Activated B cell treated with CpG ODN at 0.5 μM for 24 hours (primary cell): ENCODE measurements around the gene HDAC1. TPM values are rescaled to one million over a fixed set of nuclear protein-coding genes. Genes with fewer than 3 reads are reported as not detected.
"Not testable (repeated sequence)": the region's sequence is repeated elsewhere in the genome, so short reads cannot be mapped to it uniquely, and the experiment has no call there.

Source experiments
- ATAC-seq: fragments of 200-7000 bp; cut with Tn5 transposase; one replicate; pipeline ENCODE4 v1.10.0; 2021; ENCODE audit warnings: low read depth, mild to moderate bottlenecking, moderate library complexity
- CTCF ChIA-PET: fragments of 350-600 bp; sonication (Branson Sonifier 250); formaldehyde crosslinking; loops from one replicate; lab custom pipeline; 2021; ENCODE audit warnings: antibody characterized with exemption; lab: Charles Lee
- POLR2A ChIA-PET: fragments of 350-600 bp; sonication (Branson Sonifier 250); formaldehyde crosslinking; loops from one replicate; lab custom pipeline; 2021; ENCODE audit warnings: antibody characterized with exemption; lab: Charles Lee
- DNase-seq: peaks from one replicate; pipeline ENCODE4 v3.0.0; 2022
- H3K27ac Mint-ChIP-seq: one replicate; pipeline ENCODE4 v1.8.0; 2020; ENCODE audit warnings: mixed read lengths
- H3K27me3 Mint-ChIP-seq: one replicate; pipeline ENCODE4 v1.8.0; 2021; ENCODE audit warnings: mixed read lengths
- H3K36me3 Mint-ChIP-seq: one replicate; pipeline ENCODE4 v1.8.0; 2021; ENCODE audit warnings: low read depth, mixed read lengths
- H3K4me1 Mint-ChIP-seq: one replicate; pipeline ENCODE4 v1.8.0; 2021; ENCODE audit warnings: mixed read lengths
- H3K4me3 Mint-ChIP-seq: one replicate; pipeline ENCODE4 v1.8.0; 2020; ENCODE audit warnings: mild to moderate bottlenecking, mixed read lengths
- H3K9me3 Mint-ChIP-seq: one replicate; pipeline ENCODE4 v1.8.0; 2020; ENCODE audit warnings: mixed read lengths
- intact Hi-C: fragments of 100-400 bp; cut with micrococcal nuclease; formaldehyde crosslinking; loops from one replicate; pipeline ENCODE4 v1.15.1; 2024
- total RNA-seq: library from RNA; stranded (reverse); gene quantifications from 2 replicates; pipeline ENCODE4 v1.2.3, GENCODE V29; 2022
- TF ChIP-seq, protein P1 (sequence below): fragments of 200-600 bp; IDR thresholded peaks from one replicate; pipeline ENCODE4 v1.8.0; 2022; ENCODE audit warnings: antibody characterized with exemption, mild to moderate bottlenecking

Gene HDAC1
- total RNA-seq, 1 donor from 2014 or later: 212 TPM

GRCh38 chr1:32273391-32274208, 18.3 kb upstream of the HDAC1 start:
- peaks cover 33% of the 10 kb centered on the region for H3K4me1 Mint-ChIP-seq
- intact Hi-C loops: no loop called here
- ChIA-PET POLR2A (interaction anchor here (2.5 kb wide), 1 partner anchor 24 kb away, joined by 12 read pairs; the partner anchor contains the start of gene LCK), CTCF (interaction anchor here (1.0 kb wide), 1 partner anchor 25 kb away, joined by 6 read pairs; no protein-coding TSS in a partner anchor)
- peak overlapping the region; percentile 61 for H3K4me3 Mint-ChIP-seq
- peak; percentile 72 for ATAC-seq
- peaks cover 1% of the 10 kb centered on the region for H3K36me3 Mint-ChIP-seq
- no peaks in the 10 kb centered on the region for H3K27me3 Mint-ChIP-seq
- TF ChIP-seq, protein P1, sequence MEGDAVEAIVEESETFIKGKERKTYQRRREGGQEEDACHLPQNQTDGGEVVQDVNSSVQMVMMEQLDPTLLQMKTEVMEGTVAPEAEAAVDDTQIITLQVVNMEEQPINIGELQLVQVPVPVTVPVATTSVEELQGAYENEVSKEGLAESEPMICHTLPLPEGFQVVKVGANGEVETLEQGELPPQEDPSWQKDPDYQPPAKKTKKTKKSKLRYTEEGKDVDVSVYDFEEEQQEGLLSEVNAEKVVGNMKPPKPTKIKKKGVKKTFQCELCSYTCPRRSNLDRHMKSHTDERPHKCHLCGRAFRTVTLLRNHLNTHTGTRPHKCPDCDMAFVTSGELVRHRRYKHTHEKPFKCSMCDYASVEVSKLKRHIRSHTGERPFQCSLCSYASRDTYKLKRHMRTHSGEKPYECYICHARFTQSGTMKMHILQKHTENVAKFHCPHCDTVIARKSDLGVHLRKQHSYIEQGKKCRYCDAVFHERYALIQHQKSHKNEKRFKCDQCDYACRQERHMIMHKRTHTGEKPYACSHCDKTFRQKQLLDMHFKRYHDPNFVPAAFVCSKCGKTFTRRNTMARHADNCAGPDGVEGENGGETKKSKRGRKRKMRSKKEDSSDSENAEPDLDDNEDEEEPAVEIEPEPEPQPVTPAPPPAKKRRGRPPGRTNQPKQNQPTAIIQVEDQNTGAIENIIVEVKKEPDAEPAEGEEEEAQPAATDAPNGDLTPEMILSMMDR: no peak
- H3K9me3 Mint-ChIP-seq: no peaks in the 10 kb centered on the region
- peak overlapping the region; percentile 83 for H3K27ac Mint-ChIP-seq
- no peak for DNase-seq

DNA sequence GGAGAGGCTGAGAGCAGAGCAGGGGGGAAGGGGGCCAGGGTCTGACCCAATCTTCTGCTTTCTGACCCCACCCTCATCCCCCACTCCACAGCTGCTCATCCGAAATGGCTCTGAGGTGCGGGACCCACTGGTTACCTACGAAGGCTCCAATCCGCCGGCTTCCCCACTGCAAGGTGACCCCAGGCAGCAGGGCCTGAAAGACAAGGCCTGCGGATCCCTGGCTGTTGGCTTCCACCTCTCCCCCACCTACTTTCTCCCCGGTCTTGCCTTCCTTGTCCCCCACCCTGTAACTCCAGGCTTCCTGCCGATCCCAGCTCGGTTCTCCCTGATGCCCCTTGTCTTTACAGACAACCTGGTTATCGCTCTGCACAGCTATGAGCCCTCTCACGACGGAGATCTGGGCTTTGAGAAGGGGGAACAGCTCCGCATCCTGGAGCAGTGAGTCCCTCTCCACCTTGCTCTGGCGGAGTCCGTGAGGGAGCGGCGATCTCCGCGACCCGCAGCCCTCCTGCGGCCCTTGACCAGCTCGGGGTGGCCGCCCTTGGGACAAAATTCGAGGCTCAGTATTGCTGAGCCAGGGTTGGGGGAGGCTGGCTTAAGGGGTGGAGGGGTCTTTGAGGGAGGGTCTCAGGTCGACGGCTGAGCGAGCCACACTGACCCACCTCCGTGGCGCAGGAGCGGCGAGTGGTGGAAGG, 17.1 kb upstream of the HDAC1 start:
- Mint-ChIP-seq H3K27me3 (no peaks in the 10 kb centered on the region), H3K9me3 (no peaks in the 10 kb centered on the region), H3K27ac (no peak overlapping the region), H3K4me1 (peaks cover 33% of the 10 kb centered on the region), H3K36me3 (peaks cover 13% of the 10 kb centered on the region), H3K4me3 (no peak overlapping the region)
- intact Hi-C loops: no loop called here
- TF ChIP-seq, protein P1: no peak
- ATAC-seq: no peak
- no peak for DNase-seq
- POLR2A ChIA-PET: interaction anchor here (0.5 to 2.5 kb wide), 2 partner anchors 25 to 46 kb away, joined by 5 to 12 read pairs; partner anchors contain the start of gene LCK
- CTCF ChIA-PET: interaction anchor here (1.1 kb wide), 1 partner anchor 41 kb away, joined by 3 read pairs; no protein-coding TSS in a partner anchor

GRCh38 chr1:32275424-32275823, 16.5 kb upstream of the HDAC1 start:
- H3K27me3 Mint-ChIP-seq: no peaks in the 10 kb centered on the region
- DNase-seq (no peak), ATAC-seq (no peak)
- ChIA-PET POLR2A (interaction anchor here (2.5 kb wide), 1 partner anchor 25 kb away, joined by 12 read pairs; the partner anchor contains the start of gene LCK), CTCF (interaction anchor here (1.1 kb wide), 1 partner anchor 41 kb away, joined by 3 read pairs; no protein-coding TSS in a partner anchor)
- intact Hi-C loops: no loop called here
- H3K9me3 Mint-ChIP-seq: no peaks in the 10 kb centered on the region
- H3K4me1 Mint-ChIP-seq: peaks cover 33% of the 10 kb centered on the region
- TF ChIP-seq, protein P1: no peak
- H3K27ac Mint-ChIP-seq: no peak overlapping the region
- peaks cover 18% of the 10 kb centered on the region for H3K36me3 Mint-ChIP-seq
- H3K4me3 Mint-ChIP-seq: no peak overlapping the region

DNA sequence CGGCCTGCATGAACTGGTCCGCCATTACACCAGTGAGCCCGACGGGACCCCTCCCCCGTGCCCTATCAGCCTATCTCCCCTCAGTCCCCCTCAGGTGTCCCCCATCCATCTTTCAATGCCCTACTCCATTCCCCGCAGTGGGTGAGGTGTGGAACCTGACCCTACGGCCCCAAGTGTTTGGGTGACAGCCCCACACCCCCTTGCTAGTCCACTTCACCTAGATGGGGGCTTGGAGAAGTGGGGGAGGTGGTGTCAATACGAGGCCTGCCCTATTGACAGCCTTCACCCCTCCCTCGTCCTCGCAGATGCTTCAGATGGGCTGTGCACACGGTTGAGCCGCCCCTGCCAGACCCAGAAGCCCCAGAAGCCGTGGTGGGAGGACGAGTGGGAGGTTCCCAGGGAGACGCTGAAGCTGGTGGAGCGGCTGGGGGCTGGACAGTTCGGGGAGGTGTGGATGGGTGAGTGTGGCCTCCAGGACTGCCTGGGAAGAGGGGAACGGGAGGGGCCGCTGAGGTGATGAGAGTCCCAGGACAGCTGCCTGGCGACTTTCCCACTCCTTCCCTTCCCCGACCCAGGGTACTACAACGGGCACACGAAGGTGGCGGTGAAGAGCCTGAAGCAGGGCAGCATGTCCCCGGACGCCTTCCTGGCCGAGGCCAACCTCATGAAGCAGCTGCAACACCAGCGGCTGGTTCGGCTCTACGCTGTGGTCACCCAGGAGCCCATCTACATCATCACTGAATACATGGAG, 15.7 kb upstream of the HDAC1 start:
- no peak for DNase-seq
- ChIA-PET CTCF (interaction anchor here (1.1 kb wide), 1 partner anchor 40 kb away, joined by 3 read pairs; no protein-coding TSS in a partner anchor), POLR2A (interaction anchor here (2.5 kb wide), 1 partner anchor 26 kb away, joined by 12 read pairs; the partner anchor contains the start of gene LCK)
- Mint-ChIP-seq H3K9me3 (no peaks in the 10 kb centered on the region), H3K36me3 (peaks cover 18% of the 10 kb centered on the region), H3K4me3 (no peak overlapping the region), H3K27ac (no peak overlapping the region), H3K27me3 (no peaks in the 10 kb centered on the region), H3K4me1 (peaks cover 33% of the 10 kb centered on the region)
- no peak for ATAC-seq
- intact Hi-C loops: no loop called here
- TF ChIP-seq, protein P1: no peak

GRCh38 chr1:32284777-32285176, 7.1 kb upstream of the HDAC1 start:
- POLR2A ChIA-PET: interaction anchor here (0.6 to 0.9 kb wide), 2 partner anchors 44 to 46 kb away, joined by 3 to 4 read pairs; no protein-coding TSS in a partner anchor
- DNase-seq, CTCF ChIA-PET, H3K4me1 Mint-ChIP-seq, ATAC-seq, H3K27ac Mint-ChIP-seq, H3K27me3 Mint-ChIP-seq, H3K9me3 Mint-ChIP-seq, H3K4me3 Mint-ChIP-seq, intact Hi-C loops: not testable (repeated sequence)
- peaks cover 23% of the 10 kb centered on the region for H3K36me3 Mint-ChIP-seq
